Endothelial cell of umbilical vein (primary cell): Measurements from ENCODE around the gene ZG16B. TPM values are rescaled to one million over a fixed set of nuclear protein-coding genes. Genes with fewer than 3 reads are reported as not detected.

Experiments
- BruUV-seq: library from RNA; stranded (reverse); fragments of 400-500 nt; replicated peaks from 2 replicates; lab custom pipeline; 2021; lab: Mats Ljungman, UMichigan
- CTCF ChIA-PET: fragments of 300-600, 350-600 bp; sonication (Branson Sonifier 250); formaldehyde crosslinking; loops from one replicate; lab custom pipeline; 2021; ENCODE audit warnings: antibody characterized with exemption, inconsistent platforms; lab: Charles Lee
- POLR2A ChIA-PET: fragments of 300-600, 350-600 bp; sonication (Branson Sonifier 250); formaldehyde crosslinking; loops from one replicate; lab custom pipeline; 2021; ENCODE audit warnings: antibody characterized with exemption, inconsistent platforms; lab: Charles Lee
- DNase-seq: peaks from one replicate; pipeline ENCODE4 v3.0.0-alpha.2; 2011; ENCODE audit warnings: low read depth, low spot score
- FAIRE-seq: peaks from 2 replicates; lab custom pipeline; 2011; peaks lifted over from hg19 to GRCh38; lab: Jason Lieb, UNC
- H2AFZ ChIP-seq: 2 replicates; pipeline ENCODE4 v1.6.0; 2012; ENCODE audit warnings: low read depth, low read length, control low read depth, inconsistent platforms
- H3K27ac ChIP-seq: 2 replicates; pipeline ENCODE4 v1.5.1; 2011; ENCODE audit warnings: low read depth, mild to moderate bottlenecking, control low read depth, low read length, moderate library complexity; ENCODE audit not compliant: insufficient read depth
- H3K27me3 ChIP-seq, 2 experiments: 2 replicates each; pipeline versions ENCODE4 v1.6.0 to v1.6.1; 2011; ENCODE audit warnings: low read length in 2 of 2, mixed read lengths in 1 of 2; ENCODE audit not compliant: control insufficient read depth in 2 of 2, insufficient read depth in 2 of 2
- H3K36me3 ChIP-seq, 2 experiments: 2 replicates in 1 of 2; 3 replicates in 1 of 2; pipeline ENCODE4 v1.5.1; 2011; ENCODE audit warnings: low read length in 2 of 2, mild to moderate bottlenecking in 1 of 2, moderate library complexity in 1 of 2; ENCODE audit not compliant: control insufficient read depth in 2 of 2, insufficient read depth in 2 of 2; ENCODE audit errors: extremely low read depth in 1 of 2
- H3K4me1 ChIP-seq: 3 replicates; pipeline ENCODE4 v1.5.1; 2011; ENCODE audit warnings: mild to moderate bottlenecking, low read length; ENCODE audit not compliant: control insufficient read depth, insufficient read depth; ENCODE audit errors: extremely low read depth
- H3K4me2 ChIP-seq: 2 replicates; pipeline ENCODE4 v1.6.1; 2011; ENCODE audit warnings: low read length, control low read depth, mixed read lengths; ENCODE audit not compliant: insufficient read depth
- H3K4me3 ChIP-seq, 3 experiments: fragments of 200-600 bp in 1 of 3; sonication (generic), shearing (Covaris generic) in 1 of 3; replicated peaks in 1 of 3; 2 replicates each; pipeline ENCODE4 v1.5.1; 2011 to 2016; ENCODE audit warnings: control low read depth in 3 of 3, low read length in 3 of 3, mild to moderate bottlenecking in 2 of 3, inconsistent platforms in 1 of 3, low read depth in 1 of 3, moderate library complexity in 1 of 3; ENCODE audit not compliant: insufficient read depth in 1 of 3
- H3K79me2 ChIP-seq: 2 replicates; pipeline ENCODE4 v1.6.0; 2012; ENCODE audit warnings: low read length, inconsistent platforms; ENCODE audit not compliant: control insufficient read depth, insufficient read depth
- H3K9ac ChIP-seq: replicated peaks from 2 replicates; pipeline ENCODE3; 2011; ENCODE audit warnings: low read length, control low read depth; ENCODE audit not compliant: insufficient read depth; ENCODE audit errors: extremely low read depth
- H3K9me1 ChIP-seq: replicated peaks from 3 replicates; pipeline ENCODE4 v1.6.0; 2011; ENCODE audit warnings: mild to moderate bottlenecking, low read length; ENCODE audit not compliant: control insufficient read depth, insufficient read depth; ENCODE audit errors: extremely low read depth
- H3K9me3 ChIP-seq: replicated peaks from 2 replicates; pipeline ENCODE4 v1.5.1; 2012; ENCODE audit warnings: low read length, inconsistent platforms; ENCODE audit not compliant: control insufficient read depth, insufficient read depth
- H4K20me1 ChIP-seq: replicated peaks from 2 replicates; pipeline ENCODE3; 2011; ENCODE audit warnings: mild to moderate bottlenecking, low read length; ENCODE audit not compliant: control insufficient read depth, insufficient read depth; ENCODE audit errors: extremely low read depth
- EZH2 ChIP-seq: IDR thresholded peaks from 2 replicates; pipeline ENCODE4 v1.6.1; 2012; ENCODE audit warnings: borderline replicate concordance, low read depth, mild to moderate bottlenecking, moderate library complexity, low read length, inconsistent platforms; ENCODE audit not compliant: severe bottlenecking
- FOS ChIP-seq: IDR thresholded peaks from 2 replicates; pipeline ENCODE4 v1.6.1; 2011; ENCODE audit warnings: mild to moderate bottlenecking, low read length, moderate library complexity, borderline replicate concordance; ENCODE audit not compliant: insufficient read depth
- GATA2 ChIP-seq: IDR thresholded peaks from 2 replicates; pipeline ENCODE4 v1.7.0; 2011; ENCODE audit warnings: low read depth, mild to moderate bottlenecking, moderate library complexity, mixed read lengths, low read length; ENCODE audit not compliant: insufficient read length, insufficient read depth
- JUN ChIP-seq: IDR thresholded peaks from 2 replicates; pipeline ENCODE4 v1.6.1; 2011; ENCODE audit warnings: borderline replicate concordance, low read depth; ENCODE audit not compliant: insufficient read length, insufficient read depth
- MYC ChIP-seq: IDR thresholded peaks from one replicate; pipeline ENCODE4 v1.6.1; 2011; ENCODE audit warnings: mild to moderate bottlenecking, low read depth, low read length
- POLR2A ChIP-seq: IDR thresholded peaks from 2 replicates; pipeline ENCODE4 v1.6.1; 2012; ENCODE audit warnings: low read depth, mild to moderate bottlenecking, control low read depth, low read length
- POLR2AphosphoS5 ChIP-seq: IDR thresholded peaks from 2 replicates; pipeline ENCODE4 v1.6.1; 2012; ENCODE audit warnings: low read depth, mild to moderate bottlenecking, control low read depth, low read length, moderate library complexity; ENCODE audit not compliant: insufficient read depth
- dilution Hi-C: fragments of 300-500 bp; cut with MboI; formaldehyde crosslinking; loops from one replicate; pipeline ENCODE4 v1.15.0; 2019; ENCODE audit warnings: low sequenced_read_pairs; ENCODE audit not compliant: extremely low pct_ligation_motif_present
- intact Hi-C: fragments of 100-400 bp; cut with micrococcal nuclease; formaldehyde crosslinking; loops from one replicate; pipeline ENCODE4 v1.10.0; 2022
- polyA plus RNA-seq, 4 experiments: library from polyadenylated mRNA; depleted of rRNA in 3 of 4; stranded (reverse) in 3 of 4; unstranded in 1 of 4; fragments of >200 nt; gene quantifications; 2 replicates each; pipeline versions ENCODE4 v1.2.1 to v1.2.3, GENCODE V29; 2011 to 2012; ENCODE audit warnings: missing spikeins in 1 of 4
- total RNA-seq: library from RNA; stranded (reverse); gene quantifications from 2 replicates; pipeline ENCODE4 v1.2.3, GENCODE V29; 2021
- TF ChIP-seq, protein P1 (sequence below): IDR thresholded peaks from 2 replicates; pipeline ENCODE4 v1.6.1; 2011; ENCODE audit not compliant: insufficient read depth, insufficient read length
- TF ChIP-seq, protein P2 (sequence below), 2 donors: IDR thresholded peaks; 1 replicate in 1 of 2; 2 replicates in 1 of 2; pipeline ENCODE4 v1.5.1; 2011; ENCODE audit warnings: low read length in 2 of 2, mild to moderate bottlenecking in 2 of 2, moderate library complexity in 2 of 2, control low read depth in 1 of 2, inconsistent platforms in 1 of 2, low read depth in 1 of 2; ENCODE audit not compliant: insufficient read depth in 1 of 2; ENCODE audit errors: extremely low read depth in 1 of 2

ZG16B gene
- total and polyA plus RNA-seq, 2 donors (not counting 3 experiments of a cell fraction or from before 2014, with no cell fraction given), result 0.22 TPM; not detected in 1

DNA sequence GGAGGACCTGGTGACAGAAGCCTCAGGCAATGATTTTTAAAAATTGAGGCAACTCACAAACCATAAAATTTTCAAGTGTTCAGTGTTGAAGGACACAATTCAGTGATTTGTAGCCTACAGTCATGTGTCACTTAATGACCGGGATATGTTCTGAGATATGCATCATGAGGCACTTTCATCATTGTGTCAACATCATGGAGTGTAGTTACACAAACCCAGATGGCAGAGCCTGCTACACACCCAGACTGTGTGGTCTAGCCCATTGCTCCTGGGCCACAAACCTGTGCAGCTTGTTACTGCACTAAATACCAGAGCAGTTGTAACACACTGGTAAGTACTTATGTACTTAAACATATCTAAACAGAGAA is 30.3 kb upstream of the ZG16B start:
- peaks cover 5 to 12% of the 10 kb centered on the region in 2 experiments for H3K27me3 ChIP-seq
- no peak overlapping the region for H3K9ac ChIP-seq
- no peaks in the 10 kb centered on the region for H4K20me1 ChIP-seq
- DNase-seq, result no peak
- no peak overlapping the region for H3K4me2 ChIP-seq
- FAIRE-seq, result no peak
- H3K9me1 ChIP-seq, result no peaks in the 10 kb centered on the region
- H2AFZ ChIP-seq, result no peak overlapping the region
- TF ChIP-seq POLR2A (no peak), POLR2AphosphoS5 (no peak), FOS (no peak)
- dilution Hi-C loops (no loop called here), intact Hi-C loops (no loop called here)
- H3K9me3 ChIP-seq, result no peaks in the 10 kb centered on the region
- no peak overlapping the region for H3K27ac ChIP-seq
- H3K79me2 ChIP-seq, result no peaks in the 10 kb centered on the region
- ChIA-PET POLR2A (no interaction called here), CTCF (interaction anchor here (0.7 to 1.1 kb wide), 2 partner anchors 9 to 12 kb away, joined by 4 to 5 read pairs; no protein-coding TSS in a partner anchor)
- no peaks in the 10 kb centered on the region for H3K36me3 ChIP-seq
- no peaks in the 10 kb centered on the region for H3K4me1 ChIP-seq
- H3K4me3 ChIP-seq, result no peak overlapping the region
- BruUV-seq, result no TSS peak

DNA sequence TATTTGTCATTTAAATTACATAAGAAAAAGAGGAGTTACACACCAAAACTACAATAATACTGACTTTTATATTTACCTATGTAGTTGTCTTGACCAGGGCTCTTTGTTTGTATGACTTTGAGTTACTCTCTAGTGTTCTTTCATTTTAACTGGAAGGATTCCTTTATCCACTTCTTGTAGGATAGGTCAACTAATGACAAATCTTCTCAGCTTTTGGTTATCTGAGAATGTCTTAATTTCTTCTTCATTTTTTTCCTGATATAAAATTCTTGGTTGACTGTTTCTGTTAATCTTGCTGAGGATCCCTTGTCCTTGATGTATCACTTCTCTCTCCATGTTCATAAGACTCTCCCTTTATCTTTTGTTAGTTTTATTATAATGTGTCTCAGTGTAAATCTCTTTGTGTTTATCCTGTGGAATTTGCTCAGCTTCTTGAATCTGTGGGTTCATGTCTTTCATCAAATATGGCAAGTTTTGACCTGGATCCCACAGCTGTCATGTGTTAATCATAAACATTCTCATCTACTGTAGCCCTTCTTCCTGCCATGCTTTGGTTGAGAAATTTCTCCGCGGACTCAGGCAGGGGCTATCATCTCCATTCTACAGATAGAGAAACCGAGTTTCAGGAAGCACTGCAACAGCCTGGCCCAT is 26.4 kb upstream of the ZG16B start:
- BruUV-seq, result no TSS peak
- dilution Hi-C loops (no loop called here), intact Hi-C loops (no loop called here)
- H3K4me2 ChIP-seq, result no peak overlapping the region
- H3K79me2 ChIP-seq, result no peaks in the 10 kb centered on the region
- H3K9ac ChIP-seq, result no peak overlapping the region
- no peaks in the 10 kb centered on the region for H4K20me1 ChIP-seq
- H3K9me1 ChIP-seq, result no peaks in the 10 kb centered on the region
- no peak for FAIRE-seq
- H3K27me3 ChIP-seq, result peaks cover 5 to 12% of the 10 kb centered on the region in 2 experiments
- no peaks in the 10 kb centered on the region for H3K9me3 ChIP-seq
- H3K4me3 ChIP-seq, result no peak overlapping the region
- POLR2A ChIA-PET, result no interaction called here
- CTCF ChIA-PET, result no interaction called here
- no peak overlapping the region for H2AFZ ChIP-seq
- no peak for DNase-seq
- H3K27ac ChIP-seq, result no peak overlapping the region
- H3K4me1 ChIP-seq, result no peaks in the 10 kb centered on the region
- H3K36me3 ChIP-seq, result no peaks in the 10 kb centered on the region
- TF ChIP-seq, protein P1, sequence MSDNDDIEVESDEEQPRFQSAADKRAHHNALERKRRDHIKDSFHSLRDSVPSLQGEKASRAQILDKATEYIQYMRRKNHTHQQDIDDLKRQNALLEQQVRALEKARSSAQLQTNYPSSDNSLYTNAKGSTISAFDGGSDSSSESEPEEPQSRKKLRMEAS, result no peak
- no peak for TF ChIP-seq EZH2
- TF ChIP-seq JUN, result no peak
- TF ChIP-seq FOS, result no peak
- no peak for TF ChIP-seq POLR2A
- no peak for TF ChIP-seq POLR2AphosphoS5
- no peak for TF ChIP-seq MYC
- TF ChIP-seq GATA2, result no peak
- TF ChIP-seq, protein P2, sequence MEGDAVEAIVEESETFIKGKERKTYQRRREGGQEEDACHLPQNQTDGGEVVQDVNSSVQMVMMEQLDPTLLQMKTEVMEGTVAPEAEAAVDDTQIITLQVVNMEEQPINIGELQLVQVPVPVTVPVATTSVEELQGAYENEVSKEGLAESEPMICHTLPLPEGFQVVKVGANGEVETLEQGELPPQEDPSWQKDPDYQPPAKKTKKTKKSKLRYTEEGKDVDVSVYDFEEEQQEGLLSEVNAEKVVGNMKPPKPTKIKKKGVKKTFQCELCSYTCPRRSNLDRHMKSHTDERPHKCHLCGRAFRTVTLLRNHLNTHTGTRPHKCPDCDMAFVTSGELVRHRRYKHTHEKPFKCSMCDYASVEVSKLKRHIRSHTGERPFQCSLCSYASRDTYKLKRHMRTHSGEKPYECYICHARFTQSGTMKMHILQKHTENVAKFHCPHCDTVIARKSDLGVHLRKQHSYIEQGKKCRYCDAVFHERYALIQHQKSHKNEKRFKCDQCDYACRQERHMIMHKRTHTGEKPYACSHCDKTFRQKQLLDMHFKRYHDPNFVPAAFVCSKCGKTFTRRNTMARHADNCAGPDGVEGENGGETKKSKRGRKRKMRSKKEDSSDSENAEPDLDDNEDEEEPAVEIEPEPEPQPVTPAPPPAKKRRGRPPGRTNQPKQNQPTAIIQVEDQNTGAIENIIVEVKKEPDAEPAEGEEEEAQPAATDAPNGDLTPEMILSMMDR (IDR thresholded peaks at IDR 0.05; ENCODE audit: extremely low read depth in 1 of 2, insufficient read depth in 1 of 2, low read depth in 1 of 2, low read length in 2 of 2), result no peak
